Stimulated activated CD4-positive, alpha-beta T cell treated with anti-CD3 and anti-CD28 coated beads, TNF-alpha, amount 100 ng/mL, for 4 hours (primary cell): Measurements from ENCODE around the gene AKIRIN2.
"Not testable (repeated sequence)": the region's sequence is repeated elsewhere in the genome, so short reads cannot be mapped to it uniquely, and the experiment has no call there.

Experiments used
- DNase-seq, 3 experiments: peaks; one replicate each; pipeline ENCODE4 v3.0.0-alpha.2; 2020; ENCODE audit warnings: low read depth in 3 of 3

AKIRIN2 gene

DNA sequence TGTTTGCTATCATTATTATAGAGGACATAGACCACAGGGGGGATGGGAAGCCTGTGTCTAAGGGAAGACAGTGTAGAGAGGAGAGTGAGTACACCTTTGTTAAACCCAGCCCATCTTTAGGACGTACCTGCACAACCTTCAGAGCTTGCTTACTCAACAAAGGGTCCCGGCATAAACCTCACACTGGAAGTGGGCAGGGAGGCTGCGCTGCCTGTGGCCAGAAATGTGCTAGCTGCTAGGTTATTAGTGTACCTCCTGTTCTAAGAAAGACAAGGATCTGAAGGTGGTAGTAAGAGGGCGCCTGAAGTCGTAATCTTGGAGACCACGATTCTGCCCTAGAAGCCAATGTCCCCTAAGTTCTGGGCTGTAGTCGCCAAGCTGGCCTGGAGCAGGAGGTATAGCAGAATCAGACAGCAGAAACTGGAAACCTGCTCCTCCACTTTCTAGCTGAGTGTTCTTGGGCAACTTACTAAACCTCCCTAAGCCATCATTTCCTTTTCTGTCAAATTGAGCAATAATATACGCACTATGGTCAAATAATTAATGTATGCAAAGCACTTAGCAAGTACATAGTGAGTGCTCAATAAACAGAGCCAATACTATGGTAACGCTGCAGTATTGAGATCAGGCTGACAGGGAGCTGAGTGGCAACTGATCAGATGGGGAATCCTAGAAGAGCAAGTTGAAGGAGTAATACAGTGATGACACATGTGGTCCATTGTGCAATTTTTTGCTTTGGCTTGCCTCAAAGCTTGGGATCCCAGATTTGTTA is 16.8 kb upstream of the AKIRIN2 start:
- DNase-seq, result no peak

DNA sequence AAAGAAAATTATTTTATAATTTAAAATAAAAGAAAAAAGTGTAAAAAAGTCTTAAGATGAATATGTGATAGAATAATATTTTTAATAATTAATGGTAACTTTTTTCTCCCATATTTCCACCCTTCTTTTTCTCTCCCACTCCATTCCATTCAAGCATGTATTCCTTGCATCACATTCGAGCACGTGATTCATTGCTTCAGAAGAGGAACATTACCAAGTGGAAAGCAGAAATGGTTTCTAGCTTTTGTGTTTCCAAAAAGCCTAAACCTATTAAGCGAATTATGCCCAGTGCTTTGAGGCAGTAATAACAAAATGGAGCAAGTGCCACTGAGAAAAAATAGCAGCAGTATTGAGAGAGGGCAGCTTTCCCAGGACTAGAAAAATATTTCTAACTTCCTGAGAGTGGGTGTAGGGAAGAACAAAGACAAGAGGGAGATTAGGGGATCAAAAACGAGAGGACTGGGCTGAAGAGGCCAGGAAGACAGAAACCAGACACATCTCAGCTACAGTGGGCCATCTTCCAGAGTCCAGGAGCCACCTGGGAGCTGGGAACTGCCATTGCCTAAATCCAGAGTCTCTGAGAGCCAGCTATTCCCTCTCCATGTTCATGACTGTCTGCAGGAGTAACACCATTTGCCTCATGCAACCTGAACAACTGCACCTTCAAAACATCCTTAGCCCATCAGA is 15.0 kb upstream of the AKIRIN2 start:
- DNase-seq, result no peak

DNA sequence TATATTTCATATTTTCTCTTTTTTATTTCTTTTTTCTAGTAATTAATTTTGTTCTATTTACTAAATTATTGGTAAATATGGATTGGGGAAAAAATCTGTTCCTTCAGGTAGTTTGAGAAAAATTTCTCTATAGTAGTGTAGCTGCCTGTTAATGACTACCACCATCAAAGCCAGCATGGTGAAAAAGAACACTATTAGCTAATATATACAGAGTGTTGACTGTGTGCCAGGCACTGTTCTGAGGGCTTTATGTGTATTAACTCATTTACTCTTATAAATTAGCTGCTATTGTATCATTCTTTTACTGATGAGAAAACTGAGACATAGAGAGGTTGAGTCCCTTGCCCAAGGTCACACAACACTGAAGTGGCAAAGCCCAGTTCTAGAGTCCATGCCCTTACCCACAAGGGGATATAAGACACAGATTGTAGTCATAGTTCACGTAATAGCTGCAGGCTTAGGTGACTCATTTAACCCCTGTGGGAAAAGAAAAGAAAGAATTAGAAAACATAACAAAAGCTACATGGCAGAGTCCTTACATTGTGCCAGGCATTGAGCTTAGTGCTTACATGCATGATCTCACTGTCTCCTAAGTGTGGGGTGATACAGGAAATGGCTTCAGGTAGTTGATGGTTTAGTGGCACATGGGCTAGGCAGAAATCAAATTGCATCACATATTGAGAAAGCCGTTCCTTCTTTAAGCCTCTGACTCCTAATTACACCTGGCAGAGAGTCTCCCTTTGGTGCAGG is 12.2 kb upstream of the AKIRIN2 start:
- no peak for DNase-seq

DNA sequence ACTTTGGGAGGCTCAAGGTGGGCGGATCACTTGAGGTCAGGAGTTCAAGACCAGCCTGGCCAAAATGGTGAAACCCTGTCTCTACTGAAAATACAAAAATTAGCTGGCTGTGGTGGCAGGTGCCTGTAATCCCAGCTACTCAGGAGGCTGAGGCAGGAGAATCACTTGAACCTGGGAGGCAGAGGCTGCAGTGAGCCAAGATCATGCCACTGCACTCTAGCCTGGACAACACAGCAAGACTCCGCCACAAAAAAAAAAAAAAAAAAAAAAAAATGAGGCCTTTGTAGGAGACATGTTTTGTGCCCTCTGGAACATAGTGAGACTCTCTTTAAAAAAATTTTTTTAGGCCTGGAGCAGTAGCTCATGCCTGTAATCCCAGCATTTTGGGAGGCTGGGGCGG is 10.7 kb upstream of the AKIRIN2 start:
- not testable (repeated sequence) for DNase-seq

DNA sequence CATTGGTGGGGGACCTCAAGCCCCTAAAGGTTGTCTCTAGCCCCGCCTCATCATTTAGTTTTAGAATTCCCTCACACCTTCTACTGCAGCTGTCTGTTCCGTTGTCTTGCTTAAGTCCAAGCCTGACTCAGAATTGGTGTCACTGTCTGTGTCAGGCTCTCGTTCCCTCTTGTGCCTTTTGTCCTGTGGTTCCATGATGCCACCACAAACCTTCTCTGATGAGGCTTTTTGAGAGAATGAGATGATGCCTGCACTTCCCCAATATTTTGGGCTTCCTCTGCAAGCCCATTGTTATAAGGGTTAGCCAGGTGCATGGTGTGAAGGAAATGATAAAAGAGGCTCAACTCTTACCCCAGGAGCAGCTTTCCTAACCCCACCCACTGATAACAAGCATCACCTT is 8.1 kb upstream of the AKIRIN2 start:
- no peak for DNase-seq

DNA sequence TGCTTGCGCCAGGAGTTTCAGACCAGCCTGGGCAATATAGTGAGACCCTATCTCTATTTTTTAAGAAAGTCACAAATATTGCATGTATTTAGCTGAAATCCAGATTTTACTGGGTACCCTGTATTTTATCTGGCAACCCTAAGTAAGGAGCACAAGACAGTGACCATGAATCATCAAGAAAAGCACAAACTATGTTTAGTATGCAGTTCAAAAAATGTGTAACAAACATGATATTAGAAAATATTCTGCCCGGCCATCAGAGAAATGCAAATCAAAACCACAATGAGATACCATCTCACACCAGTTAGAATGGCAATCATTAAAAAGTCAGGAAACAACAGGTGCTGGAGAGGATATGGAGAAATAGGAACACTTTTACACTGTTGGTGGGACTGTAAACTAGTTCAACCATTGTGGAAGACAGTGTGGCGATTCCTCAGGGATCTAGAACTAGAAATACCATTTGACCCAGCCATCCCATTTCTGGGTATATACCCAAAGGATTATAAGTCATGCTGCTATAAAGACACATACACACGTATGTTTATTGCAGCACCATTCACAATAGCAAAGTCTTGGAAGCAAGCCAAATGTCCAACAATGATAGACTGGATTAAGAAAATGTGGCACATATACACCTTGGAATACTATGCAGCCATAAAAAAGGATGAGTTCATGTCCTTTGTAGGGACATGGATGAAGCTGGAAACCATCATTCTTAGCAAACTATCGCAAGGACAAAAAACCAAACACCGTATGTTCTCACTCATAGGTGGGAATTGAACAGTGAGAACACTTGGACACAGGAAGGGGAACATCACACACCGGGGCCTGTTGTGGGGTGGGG is 6.8 kb upstream of the AKIRIN2 start:
- DNase-seq, result not testable (repeated sequence)

DNA sequence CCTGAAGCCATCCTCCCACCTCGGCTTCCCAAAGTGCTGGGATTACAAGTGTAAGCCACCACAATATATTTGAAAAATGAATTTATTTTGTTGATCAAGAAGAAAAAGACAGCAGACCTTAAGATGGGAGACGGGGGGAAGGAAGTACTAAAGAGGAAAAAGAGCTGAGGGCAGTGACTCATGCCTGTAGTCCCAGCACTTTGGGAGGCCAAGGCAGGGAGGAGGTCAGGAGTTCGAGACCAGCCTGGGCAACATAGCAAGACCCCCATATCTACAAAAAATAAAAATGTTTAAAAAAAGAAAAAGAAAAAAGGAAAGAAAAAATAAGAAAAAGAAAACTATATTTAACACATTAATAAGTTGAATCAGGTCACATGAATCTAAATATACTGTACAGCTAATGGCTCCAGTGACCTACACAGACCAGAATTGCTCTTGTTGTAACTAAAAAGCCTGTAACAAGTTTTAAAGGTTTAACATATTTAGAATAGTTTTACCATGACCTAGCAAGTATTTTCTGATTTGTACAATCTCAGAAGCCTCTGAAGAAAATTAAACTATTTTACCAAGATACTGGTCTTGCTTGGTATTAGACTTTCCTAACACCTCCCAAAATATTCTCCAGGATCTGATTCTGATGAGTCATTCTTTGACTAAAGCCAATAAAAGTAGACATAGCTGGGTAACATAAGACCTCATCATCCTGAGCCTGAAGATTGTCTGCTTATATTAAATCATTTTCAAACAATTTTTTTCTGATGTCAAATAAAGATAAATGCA is 4.3 kb upstream of the AKIRIN2 start:
- DNase-seq, result no peak

DNA sequence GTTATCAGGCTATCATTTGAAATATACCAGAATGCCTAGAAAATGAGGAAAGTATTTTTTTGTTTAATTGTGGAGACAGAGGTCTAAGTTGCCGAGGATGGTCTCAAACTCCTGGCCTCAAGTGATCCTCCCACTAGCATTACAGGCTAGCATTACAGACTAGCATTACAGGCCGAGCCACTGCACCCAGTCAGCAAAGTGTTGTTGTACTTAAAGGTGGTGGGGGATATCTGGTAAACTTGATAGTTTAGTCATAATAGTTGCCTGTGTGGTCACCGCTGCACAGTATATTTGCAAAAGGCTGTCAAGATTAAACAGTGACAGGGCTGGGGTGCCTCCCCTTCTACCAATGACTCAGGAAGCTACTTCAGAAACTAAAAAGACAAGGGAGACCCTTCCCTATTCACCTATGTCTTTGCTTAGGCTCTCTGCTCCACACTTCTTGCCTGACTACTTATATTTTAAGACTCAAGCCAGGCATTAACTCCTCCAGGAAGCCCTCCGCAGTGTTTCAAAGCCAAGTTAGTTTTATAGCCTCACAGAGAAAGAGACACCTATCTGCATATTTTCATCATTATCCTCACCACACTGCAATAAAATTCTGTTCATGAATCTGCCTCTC is 3.1 kb upstream of the AKIRIN2 start:
- no peak for DNase-seq

DNA sequence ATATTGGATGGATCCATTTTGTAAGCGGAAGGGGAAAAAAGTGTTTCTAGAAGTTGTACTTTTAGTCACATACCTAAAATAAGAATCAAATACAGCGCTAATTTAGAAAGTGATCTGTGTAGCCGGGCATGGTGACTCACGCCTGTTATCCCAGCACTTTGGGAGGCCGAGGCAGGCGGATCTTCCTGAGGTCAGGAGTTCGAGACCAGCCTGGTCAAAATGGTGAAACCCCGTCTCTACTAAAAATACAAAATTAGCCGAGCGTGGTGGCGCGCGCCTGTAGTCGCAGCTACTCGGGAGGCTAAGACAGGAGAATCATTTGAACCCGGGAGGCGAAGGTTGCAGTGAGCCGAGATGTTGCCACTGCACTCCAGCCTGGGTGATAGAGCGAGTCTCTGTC is 1.0 kb upstream of the AKIRIN2 start:
- DNase-seq, result not testable (repeated sequence)

DNA sequence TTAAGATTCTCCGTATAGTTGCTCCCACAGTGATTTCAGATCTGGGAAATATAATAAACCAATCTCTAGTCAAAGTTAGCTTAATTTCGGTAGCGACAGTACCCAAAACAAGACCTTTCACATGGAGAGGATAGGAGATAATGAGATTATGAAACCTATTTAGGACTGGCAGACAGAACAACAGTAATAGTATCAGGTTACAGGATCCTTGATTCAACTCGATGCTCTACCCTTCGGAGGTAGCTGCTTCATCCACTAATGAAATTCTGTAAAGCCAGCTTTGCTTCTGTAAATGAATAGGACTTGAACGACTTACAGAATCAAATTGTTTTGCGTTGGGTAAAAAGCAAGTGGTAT is 534 bp upstream of the AKIRIN2 start:
- no peak for DNase-seq

DNA sequence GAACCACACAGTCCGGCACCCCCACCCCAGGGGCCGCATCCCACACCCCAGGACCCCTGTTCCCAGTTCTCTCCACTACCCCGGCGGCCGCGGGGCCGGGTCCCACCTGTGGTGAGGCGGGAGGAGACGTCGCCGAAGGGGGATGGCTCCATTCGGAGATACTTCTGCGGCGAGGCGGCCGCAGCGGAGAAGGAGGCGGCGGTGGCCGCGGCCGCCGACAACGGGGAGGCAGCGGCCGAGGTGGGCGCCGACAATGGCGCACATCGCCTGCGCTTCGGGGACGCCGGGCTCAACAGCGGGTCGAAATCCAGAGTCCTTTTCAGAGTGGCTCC is 723 bp downstream of the AKIRIN2 start:
- no peak for DNase-seq

DNA sequence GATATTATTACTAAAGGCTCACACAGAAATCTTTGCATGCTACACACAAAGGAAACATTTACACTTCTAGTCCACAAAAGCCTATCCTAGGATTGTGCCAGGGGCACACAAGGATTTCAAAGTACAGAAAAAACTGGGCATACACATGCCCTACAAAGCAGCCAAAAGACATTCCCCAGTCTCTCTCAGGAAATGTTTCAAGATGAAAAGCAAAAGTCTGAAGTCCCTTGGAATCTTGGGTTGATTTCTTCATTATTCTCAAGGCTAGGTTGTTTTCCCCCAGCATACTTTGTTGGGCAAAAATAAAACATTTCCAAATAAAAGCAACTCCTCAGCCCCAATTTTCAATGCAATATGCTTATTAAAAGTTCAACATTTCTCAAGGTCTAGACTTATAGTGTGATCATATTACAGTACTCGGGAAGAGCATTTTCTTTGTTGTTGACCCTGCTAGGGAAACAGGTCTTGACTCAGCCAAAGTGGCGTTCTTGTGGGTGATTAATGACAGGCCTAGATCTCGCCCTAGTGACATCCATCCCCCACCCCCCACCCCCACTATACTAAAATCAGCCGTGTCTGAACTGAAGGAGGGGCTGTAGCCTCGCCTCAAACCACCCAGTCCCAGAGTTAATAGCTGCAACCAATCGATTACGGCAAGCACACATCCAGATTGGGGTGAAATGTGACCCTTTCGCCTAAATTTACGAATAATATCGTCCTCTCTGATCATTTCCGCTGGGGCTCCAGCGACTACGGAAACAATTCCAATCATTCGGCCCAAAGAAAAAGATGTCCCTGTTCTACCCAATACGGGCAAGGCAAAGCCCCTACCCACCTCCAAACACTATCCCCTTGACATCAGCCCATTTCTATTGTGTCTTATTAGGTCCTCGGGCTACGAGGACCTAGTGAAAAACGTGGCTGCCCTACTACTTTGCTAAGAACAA is 1.4 kb downstream of the AKIRIN2 start:
- peak in 1 of 3 experiments; percentile 1 for DNase-seq

DNA sequence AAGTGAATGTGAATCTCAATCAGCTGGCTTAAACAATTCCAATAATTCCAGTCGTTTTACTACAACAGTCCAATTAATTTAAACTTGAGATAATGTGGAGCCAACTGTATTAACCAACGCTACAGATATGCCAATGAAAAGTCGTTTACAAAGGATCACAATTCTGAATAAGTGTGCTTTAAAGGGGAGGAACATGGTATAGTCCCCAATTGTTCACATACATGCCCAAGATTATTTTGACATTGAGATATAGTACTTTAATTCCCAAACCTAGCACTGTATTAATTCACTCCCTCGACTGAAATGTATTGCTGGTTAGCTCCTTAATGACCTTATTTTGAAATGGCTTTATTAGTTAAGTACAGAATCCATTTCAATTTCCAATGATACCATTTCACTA is 2.5 kb downstream of the AKIRIN2 start:
- DNase-seq, result no peak

DNA sequence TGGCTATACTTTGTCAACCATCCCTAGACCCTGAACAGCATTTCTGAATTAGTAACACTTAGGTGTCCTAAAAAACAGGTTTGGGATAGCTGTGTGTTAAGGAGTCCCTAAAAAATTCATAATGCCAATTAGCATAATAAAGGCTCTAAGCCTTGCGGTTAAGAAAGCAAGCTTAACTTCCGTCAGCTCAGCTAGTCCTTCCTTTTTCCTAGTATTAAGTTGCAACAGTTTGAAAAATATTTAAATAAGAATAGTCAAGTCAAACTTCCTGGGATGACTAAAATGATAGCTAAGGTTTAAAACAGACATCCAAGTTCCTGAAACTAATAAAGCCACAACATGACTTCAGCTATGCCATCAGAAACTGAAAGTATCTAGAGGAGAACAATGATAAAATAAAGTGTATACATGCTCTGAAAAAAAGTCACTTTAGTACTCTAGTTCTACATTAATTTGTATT is 3.5 kb downstream of the AKIRIN2 start:
- DNase-seq, result no peak

DNA sequence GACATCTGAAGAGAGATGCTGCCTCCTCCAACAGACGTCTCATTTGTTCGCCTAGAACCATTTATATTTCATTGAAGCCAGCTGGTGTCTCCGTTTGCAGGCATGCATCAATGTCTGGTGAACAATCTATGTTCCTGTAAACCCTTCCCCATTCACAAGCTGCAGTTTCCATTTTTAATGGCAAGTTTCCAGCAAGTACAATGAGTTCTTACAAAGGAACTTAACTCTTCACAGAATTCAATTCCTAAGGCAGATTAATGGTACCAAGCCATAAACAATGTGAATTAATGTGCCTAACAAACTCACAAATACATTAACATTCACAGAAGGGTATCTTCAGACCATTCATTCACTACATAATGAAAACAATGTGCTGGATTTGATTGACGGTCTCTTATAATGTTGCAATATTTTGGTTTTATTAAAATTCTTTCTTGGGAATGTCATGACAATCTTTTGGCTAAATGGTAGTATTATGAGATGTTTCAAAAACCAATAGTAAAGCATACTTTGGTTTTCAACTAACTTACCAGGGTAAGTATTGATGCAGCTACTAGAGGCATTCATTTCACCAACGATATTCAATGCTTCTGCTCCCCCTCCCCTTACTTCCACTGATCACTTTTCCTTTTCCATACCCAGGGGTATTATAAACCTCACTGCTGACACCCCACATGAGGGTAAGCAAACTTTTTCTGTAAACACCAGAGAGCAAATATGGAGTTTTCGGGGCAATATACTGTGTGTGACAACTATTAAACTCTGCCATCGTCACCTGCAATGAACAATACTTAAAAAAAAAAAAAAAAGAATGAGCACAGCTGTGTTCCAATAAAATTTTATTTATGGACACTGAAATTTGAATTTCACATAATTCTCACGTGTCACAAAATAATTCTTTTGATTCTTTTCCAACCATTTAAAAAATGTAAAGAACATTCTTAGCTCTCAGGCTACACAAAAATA is 4.2 kb downstream of the AKIRIN2 start:
- DNase-seq, result no peak

DNA sequence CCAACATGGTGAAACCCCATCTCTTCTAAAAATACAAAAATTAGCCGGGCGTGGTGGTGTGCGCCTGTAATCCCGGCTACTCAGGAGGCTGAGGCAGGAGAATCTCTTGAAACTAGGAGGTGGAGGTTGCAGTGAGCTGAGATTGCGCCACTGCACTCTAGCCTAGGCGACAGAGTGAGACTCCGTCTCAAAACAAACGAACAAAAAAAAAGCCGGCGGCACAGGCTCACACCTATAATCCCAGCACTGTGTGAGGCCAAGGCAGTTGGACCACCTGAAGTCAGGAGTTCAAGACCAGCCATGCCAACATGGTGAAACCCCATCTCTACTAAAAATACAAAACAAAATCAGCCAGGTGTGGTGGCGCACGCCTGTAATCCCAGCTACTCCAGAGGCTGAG is 5.2 kb downstream of the AKIRIN2 start:
- not testable (repeated sequence) for DNase-seq

DNA sequence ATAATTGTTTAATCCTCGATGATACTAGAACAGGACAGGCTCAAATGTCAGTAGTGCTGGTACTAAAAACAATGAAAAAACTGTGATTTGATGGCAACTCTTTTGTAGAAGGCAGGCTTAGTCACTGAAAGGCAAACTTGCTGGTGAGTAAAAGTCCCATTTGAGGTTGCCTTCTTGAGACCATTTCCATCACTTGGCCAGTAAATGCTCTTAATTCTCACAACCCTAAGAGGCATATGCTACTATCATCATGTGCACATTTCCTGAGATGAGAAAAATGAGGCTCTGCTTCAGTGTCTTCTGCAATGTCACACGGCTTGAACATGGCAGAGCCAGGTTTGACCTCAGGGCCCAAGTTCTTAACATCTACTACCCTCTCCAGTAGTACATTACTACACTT is 9.9 kb downstream of the AKIRIN2 start:
- DNase-seq, result no peak

DNA sequence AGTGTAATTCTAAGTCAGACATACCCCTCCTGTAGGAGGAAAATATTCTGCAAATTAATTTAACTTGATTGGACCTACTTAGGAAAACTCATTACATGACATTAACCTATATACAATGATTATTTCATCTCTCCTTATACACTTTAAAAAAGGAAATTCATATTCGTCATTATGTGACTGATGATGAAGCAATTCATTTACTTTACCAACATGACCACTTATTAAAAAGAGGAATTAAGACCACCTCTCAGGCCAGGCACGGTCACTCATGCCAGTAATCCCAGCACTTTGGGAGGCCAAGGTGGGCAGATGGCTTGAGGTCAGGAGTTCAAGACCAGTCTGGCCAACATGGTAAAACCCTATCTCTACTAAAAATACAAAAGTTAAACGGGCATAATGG is 11.6 kb downstream of the AKIRIN2 start:
- DNase-seq, result no peak
